OCI-LY3 (cell line): ENCODE results near the gene THAP2.

Experiments used
- H2AFZ ChIP-seq: fragments of 200-600, 300-600 bp; shearing (Covaris generic); 2 replicates; pipeline ENCODE4 v1.6.0; 2014; ENCODE audit warnings: antibody characterized with exemption, low read depth, low read length
- H3K27ac ChIP-seq: fragments of 200-600, 300-600 bp; sonication (generic); 2 replicates; pipeline ENCODE4 v1.5.1; 2014; ENCODE audit warnings: mild to moderate bottlenecking, low read length, moderate library complexity, mixed read lengths
- H3K27me3 ChIP-seq: fragments of 200-600, 300-600 bp; sonication (generic); 2 replicates; pipeline ENCODE4 v1.6.1; 2014; ENCODE audit warnings: low read depth, low read length, mixed read lengths
- H3K36me3 ChIP-seq: fragments of 200-600, 300-600 bp; sonication (generic); replicated peaks from 2 replicates; pipeline ENCODE3; 2014; ENCODE audit warnings: low read depth, low read length, mixed read lengths
- H3K4me1 ChIP-seq: fragments of 300-600, 200-600 bp; sonication (generic); 2 replicates; pipeline ENCODE4 v1.6.1; 2014; ENCODE audit warnings: low read length, mixed read lengths
- H3K4me2 ChIP-seq: fragments of 200-600, 300-600 bp; sonication (generic); 2 replicates; pipeline ENCODE4 v1.6.1; 2014; ENCODE audit warnings: low read length, mixed read lengths
- H3K4me3 ChIP-seq: fragments of 300-600, 200-600 bp; sonication (generic); 2 replicates; pipeline ENCODE4 v1.5.1; 2014; ENCODE audit warnings: antibody characterized with exemption, mild to moderate bottlenecking, low read length, moderate library complexity
- H3K79me2 ChIP-seq: fragments of 300-600, 200-600 bp; shearing (Covaris generic); 2 replicates; pipeline ENCODE4 v1.6.1; 2014; ENCODE audit warnings: mild to moderate bottlenecking, low read length, mixed read lengths
- H3K9ac ChIP-seq: fragments of 300-600, 200-600 bp; shearing (Covaris generic); 2 replicates; pipeline ENCODE4 v1.6.0; 2014; ENCODE audit warnings: mild to moderate bottlenecking, low read length, moderate library complexity
- H3K9me3 ChIP-seq: fragments of 200-600, 300-600 bp; shearing (Covaris generic); 2 replicates; pipeline ENCODE4 v1.6.1; 2014; ENCODE audit warnings: low read length, mixed read lengths; ENCODE audit not compliant: insufficient read depth
- H4K20me1 ChIP-seq: fragments of 200-600, 300-600 bp; sonication (generic); 2 replicates; pipeline ENCODE4 v1.6.1; 2016; ENCODE audit warnings: low read length, mixed read lengths; ENCODE audit not compliant: insufficient read depth
- EZH2phosphoT487 ChIP-seq: fragments of 200-600 bp; shearing (Covaris generic); IDR thresholded peaks from 2 replicates; pipeline ENCODE4 v1.6.1; 2018; ENCODE audit warnings: antibody characterized with exemption, mixed run types, low read depth
- TF ChIP-seq, protein P1 (sequence below): fragments of 200-600, 300-600 bp; sonication (generic); IDR thresholded peaks from 2 replicates; pipeline ENCODE4 v1.5.1; 2014; ENCODE audit warnings: antibody characterized with exemption, low read length, low read depth

Gene THAP2

DNA sequence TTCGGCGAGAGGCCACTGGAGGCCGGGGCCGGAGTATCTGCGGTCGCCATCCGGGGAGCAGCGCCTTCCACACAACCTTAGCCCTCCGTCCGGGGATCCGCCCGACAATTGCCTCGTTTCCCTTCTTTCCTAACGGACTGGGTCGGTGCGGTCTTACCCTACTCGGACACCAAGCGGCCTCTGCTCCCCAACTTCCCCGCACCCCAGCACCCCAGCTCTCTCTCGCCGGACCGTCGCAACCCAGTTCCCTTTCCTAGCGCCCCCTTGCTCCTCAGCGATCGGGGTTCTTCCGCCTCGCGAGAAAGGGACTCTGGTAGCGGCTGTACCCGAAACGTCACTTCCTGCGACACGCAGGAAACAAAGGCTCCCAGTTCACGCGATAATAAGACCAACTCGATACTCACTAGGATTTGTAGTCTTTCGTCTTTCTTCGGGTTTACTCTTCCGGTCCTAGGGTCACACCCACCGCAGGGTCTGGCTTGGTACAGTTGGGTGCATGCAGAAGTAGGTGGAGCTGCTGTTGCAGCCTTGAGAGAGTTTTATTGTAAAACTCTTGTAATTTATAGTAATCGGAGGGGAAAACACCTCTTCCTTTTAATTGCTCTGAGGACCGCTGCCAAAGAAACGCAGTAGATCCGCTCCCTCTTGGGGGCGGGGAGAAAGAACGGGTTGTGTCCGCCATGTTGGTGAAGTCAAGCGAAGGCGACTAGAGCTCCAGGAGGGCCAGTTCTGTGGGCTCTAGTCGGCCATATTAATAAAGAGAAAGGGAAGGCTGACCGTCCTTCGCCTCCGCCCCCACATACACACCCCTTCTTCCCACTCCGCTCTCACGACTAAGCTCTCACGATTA, at the start of gene THAP2, which contains the start of gene ZFC3H1:
Gene THAP2 (plus strand): TSS at position 741 of the 850 bp plus-strand sequence. CDS start 209 bp downstream, outside the sequence.
Gene ZFC3H1 (minus strand): TSS at position 288 of the 850 bp plus-strand sequence. CDS start 238 bp downstream, at position 50.
- Histone ChIP-seq H3K79me2 (peaks cover 71% of the 10 kb centered on the region), H3K27ac (peak within 1 kb of the TSS; percentile 91)
- TF ChIP-seq, protein P1, sequence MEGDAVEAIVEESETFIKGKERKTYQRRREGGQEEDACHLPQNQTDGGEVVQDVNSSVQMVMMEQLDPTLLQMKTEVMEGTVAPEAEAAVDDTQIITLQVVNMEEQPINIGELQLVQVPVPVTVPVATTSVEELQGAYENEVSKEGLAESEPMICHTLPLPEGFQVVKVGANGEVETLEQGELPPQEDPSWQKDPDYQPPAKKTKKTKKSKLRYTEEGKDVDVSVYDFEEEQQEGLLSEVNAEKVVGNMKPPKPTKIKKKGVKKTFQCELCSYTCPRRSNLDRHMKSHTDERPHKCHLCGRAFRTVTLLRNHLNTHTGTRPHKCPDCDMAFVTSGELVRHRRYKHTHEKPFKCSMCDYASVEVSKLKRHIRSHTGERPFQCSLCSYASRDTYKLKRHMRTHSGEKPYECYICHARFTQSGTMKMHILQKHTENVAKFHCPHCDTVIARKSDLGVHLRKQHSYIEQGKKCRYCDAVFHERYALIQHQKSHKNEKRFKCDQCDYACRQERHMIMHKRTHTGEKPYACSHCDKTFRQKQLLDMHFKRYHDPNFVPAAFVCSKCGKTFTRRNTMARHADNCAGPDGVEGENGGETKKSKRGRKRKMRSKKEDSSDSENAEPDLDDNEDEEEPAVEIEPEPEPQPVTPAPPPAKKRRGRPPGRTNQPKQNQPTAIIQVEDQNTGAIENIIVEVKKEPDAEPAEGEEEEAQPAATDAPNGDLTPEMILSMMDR = peak; percentile 30
- TF ChIP-seq EZH2phosphoT487 = no peak

DNA sequence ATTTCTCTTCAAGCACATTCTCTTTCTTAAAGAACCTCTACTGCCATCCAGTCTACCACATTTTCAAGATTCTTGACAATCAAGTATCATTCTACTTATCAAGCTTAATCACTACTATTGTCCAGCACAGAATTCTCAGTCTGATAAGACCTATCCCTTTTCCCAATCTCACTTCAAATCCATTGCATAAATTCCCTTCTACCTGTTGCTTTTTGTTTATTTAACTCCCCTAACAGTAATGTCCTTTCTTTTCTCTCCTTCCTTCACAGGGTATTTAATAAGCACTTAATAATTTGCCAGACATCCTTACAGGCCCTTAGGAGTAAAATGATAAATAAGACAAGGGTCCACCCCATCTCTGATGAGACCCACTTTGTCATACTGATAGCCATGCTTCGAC, 42.2 kb upstream of the THAP2 start:
- H2AFZ ChIP-seq = no peak overlapping the region
- no peak for TF ChIP-seq EZH2phosphoT487
- TF ChIP-seq, protein P1 = no peak
- H3K4me2 ChIP-seq = no peak overlapping the region
- peaks cover 5% of the 10 kb centered on the region for H3K79me2 ChIP-seq
- H3K27ac ChIP-seq = no peak overlapping the region
- H3K27me3 ChIP-seq = no peaks in the 10 kb centered on the region
- H3K9me3 ChIP-seq = no peaks in the 10 kb centered on the region
- peaks cover 10% of the 10 kb centered on the region for H3K4me1 ChIP-seq
- H3K4me3 ChIP-seq = no peak overlapping the region
- H3K36me3 ChIP-seq = peaks cover 81% of the 10 kb centered on the region
- H4K20me1 ChIP-seq = 0 out of 2 replicates have a peak, but pooled peaks cover 3% of the 10 kb centered on the region
- H3K9ac ChIP-seq = no peak overlapping the region

More for the DNA sequence above, at the start of gene THAP2, which contains the start of gene ZFC3H1:
- H3K36me3 ChIP-seq = peaks cover 23% of the 10 kb centered on the region
- peak within 1 kb of the TSS; percentile 95 for H3K9ac ChIP-seq
- H3K4me2 ChIP-seq = peak within 1 kb of the TSS; percentile 91
- H3K4me3 ChIP-seq = peak within 1 kb of the TSS; percentile 92
- H4K20me1 ChIP-seq = peaks cover 14% of the 10 kb centered on the region
- peak within 1 kb of the TSS; percentile 80 for H2AFZ ChIP-seq
- peaks cover 17% of the 10 kb centered on the region for H3K4me1 ChIP-seq
- H3K27me3 ChIP-seq = no peaks in the 10 kb centered on the region
- no peaks in the 10 kb centered on the region for H3K9me3 ChIP-seq

DNA sequence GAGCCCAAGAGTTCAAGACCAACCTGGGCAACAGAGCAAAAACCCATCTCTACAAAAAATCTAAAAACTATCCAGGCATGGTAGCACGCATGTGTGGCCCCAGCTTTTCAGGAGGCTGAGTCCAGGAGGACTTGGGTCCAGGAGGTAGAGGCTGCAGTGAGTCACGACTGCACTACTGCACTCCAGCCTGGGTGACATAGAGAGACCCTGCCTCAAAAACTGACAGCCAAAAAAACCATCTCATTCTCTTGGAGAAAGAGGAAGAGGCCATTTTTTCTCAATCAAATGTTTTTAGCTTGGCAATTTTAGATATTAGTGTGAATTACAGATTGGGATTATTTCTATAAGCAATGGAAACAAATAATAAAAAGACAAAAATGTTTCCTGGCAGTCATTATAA, 38.6 kb upstream of the THAP2 start:
- no peak overlapping the region for H3K9ac ChIP-seq
- no peaks in the 10 kb centered on the region for H3K9me3 ChIP-seq
- H4K20me1 ChIP-seq = 0 out of 2 replicates have a peak, but pooled peaks cover 3% of the 10 kb centered on the region
- no peak overlapping the region for H3K27ac ChIP-seq
- H2AFZ ChIP-seq = no peak overlapping the region
- no peak for TF ChIP-seq EZH2phosphoT487
- TF ChIP-seq, protein P1 = no peak
- no peaks in the 10 kb centered on the region for H3K27me3 ChIP-seq
- H3K4me2 ChIP-seq = no peak overlapping the region
- peaks cover 5% of the 10 kb centered on the region for H3K79me2 ChIP-seq
- H3K4me1 ChIP-seq = peaks cover 10% of the 10 kb centered on the region
- H3K36me3 ChIP-seq = peaks cover 76% of the 10 kb centered on the region
- no peak overlapping the region for H3K4me3 ChIP-seq

DNA sequence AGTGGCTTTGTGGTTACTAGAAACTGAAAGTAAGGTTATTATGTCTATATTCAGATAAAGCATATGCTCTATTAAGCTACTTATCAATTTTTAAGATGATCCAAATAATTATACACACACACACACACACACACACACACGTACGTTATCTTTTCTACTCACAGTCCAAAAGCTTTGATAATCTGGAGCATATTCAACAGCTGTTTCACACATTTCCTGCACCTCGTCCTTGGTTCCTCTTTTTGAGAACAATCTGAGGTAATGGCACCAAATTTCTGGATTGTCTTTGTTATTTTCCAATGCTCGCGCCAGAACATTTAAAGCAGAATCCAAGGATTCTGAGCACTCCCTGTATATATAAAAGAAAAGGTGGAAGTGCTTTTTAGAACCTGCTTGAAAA, 38.0 kb upstream of the THAP2 start:
- Histone ChIP-seq H3K4me1 (peaks cover 10% of the 10 kb centered on the region), H3K9ac (no peak overlapping the region), H3K9me3 (no peaks in the 10 kb centered on the region), H3K79me2 (peaks cover 5% of the 10 kb centered on the region), H4K20me1 (0 out of 2 replicates have a peak, but pooled peaks cover 3% of the 10 kb centered on the region), H3K36me3 (peaks cover 77% of the 10 kb centered on the region), H2AFZ (no peak overlapping the region), H3K4me3 (no peak overlapping the region), H3K27me3 (no peaks in the 10 kb centered on the region), H3K4me2 (peak overlapping the region; percentile 19; the same call in 1 of the 2 replicates), H3K27ac (no peak overlapping the region)
- no peak for TF ChIP-seq EZH2phosphoT487
- TF ChIP-seq, protein P1 = no peak
